MM.1S (cell line): ENCODE measurements around the gene PLEKHJ1.

Source experiments
- CTCF ChIP-seq: fragments of 300-600 bp; sonication (generic); IDR thresholded peaks from 2 replicates; pipeline ENCODE4 v1.5.1; 2016; ENCODE audit warnings: antibody characterized with exemption, low read length, mixed read lengths
- EZH2 ChIP-seq: fragments of 300-600 bp; sonication (generic); optimal IDR thresholded peaks from 2 replicates; pipeline ENCODE3; 2017; ENCODE audit warnings: low read depth, mild to moderate bottlenecking, antibody characterized with exemption, low read length, mixed read lengths
- EZH2phosphoT487 ChIP-seq: fragments of 300-600 bp; sonication (generic); IDR thresholded peaks from 2 replicates; pipeline ENCODE4 v1.6.1; 2018; ENCODE audit warnings: antibody characterized with exemption, low read length

DNA sequence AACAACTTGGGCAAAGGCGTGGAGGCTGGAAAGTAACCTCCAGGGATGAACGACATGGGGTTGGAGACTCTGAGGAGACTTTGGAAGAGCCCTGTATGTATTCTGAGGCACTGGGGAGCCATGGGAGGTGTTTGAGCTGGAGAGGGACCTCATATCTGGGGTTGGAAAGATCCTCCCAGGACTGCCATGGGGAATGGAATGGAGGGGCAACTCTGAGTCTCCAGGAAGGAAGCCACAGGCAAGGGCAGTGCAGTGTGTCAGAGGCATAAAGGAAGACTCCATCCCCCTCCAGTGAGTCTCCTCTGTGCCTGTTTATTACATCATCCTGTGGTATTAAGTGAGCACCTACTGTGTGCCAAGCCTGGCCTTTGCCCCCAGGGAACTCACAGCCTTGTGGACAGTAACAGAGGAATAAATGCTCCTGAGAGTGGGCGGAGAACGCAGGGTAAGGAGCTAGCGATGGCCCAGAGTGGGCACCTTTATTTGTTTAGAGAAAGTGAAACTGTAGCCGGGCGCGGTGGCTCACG, 38.1 kb upstream of the PLEKHJ1 start:
- TF ChIP-seq CTCF (no peak), EZH2phosphoT487 (no peak), EZH2 (no peak)
